Left kidney (tissue), 2 donors: ENCODE results near the gene IRF2. TPM values are rescaled to one million over a fixed set of nuclear protein-coding genes. Genes with fewer than 3 reads are reported as not detected.

Experiments used
- DNase-seq: peaks from one replicate; pipeline ENCODE4 v3.0.0-alpha.2; 2013
- polyA plus RNA-seq: library from polyadenylated mRNA; unstranded; fragments of 120-200 nt; gene quantifications from one replicate; pipeline ENCODE4 v1.2.1, GENCODE V29; 2013; ENCODE audit not compliant: insufficient read length

The IRF2 gene
- polyA plus RNA-seq, 1 donor: 28.9 TPM

GRCh38 chr4:184432127-184432922 lies 42.0 kb downstream of the IRF2 start:
- no peak for DNase-seq

DNA sequence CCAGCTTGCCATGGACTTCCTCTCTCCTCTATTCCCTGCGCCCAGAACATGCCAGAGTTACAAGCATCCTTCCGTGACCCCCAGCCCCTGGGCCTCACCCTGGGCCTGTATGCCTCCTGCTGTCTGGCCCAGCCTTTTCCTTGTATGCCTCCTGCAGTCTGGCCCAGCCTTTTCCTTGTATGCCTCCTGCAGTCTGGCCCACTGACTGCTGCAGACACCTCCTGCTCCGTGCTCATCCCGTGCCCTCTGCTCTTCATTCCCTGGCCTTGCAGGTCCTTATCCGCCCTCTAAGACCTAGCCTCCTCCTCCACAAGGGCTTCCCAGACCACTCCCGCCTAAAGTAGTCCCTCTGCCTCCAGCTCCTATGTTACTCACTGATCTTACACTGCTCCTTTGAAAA lies 44.2 kb downstream of the IRF2 start:
- DNase-seq: no peak

DNA sequence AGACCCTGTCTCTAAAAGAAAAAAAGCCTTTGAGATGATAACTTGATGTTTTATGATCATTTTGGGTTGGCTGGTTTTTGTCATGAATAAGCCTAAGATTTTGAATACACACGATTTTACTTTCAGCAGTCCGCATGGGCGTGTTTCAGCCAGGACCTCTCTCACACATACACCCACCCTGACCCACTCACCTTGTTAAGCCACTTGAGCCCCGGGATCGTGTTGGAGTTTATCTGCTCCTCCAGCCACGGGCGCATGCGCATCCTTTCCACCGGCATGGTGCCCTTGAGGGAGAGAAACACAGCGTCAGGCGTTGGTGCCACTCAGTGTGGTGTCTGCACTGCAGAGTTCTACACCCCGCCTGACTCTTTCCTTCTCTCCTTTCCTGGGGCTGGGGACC lies 45.6 kb downstream of the IRF2 start:
- no peak for DNase-seq

DNA sequence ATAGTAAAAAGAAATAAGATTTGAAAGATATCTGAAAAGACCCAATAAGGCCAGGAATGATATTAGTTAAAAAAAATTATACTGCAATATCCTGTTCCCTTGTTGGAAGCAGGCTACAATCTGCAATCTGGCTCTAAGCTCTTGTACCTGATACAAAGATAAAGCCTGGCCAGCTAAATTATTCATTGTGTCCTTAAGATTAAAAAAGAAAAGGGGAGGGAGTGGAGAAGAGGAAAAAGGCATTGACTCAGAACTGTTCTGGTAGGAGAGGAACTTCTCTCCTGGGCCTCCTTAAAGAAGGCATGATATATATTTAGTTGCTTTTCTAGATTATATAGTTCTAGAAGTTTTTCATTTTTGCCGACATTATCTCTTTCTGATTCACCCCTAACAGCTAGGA lies 46.7 kb downstream of the IRF2 start:
- no peak for DNase-seq

DNA sequence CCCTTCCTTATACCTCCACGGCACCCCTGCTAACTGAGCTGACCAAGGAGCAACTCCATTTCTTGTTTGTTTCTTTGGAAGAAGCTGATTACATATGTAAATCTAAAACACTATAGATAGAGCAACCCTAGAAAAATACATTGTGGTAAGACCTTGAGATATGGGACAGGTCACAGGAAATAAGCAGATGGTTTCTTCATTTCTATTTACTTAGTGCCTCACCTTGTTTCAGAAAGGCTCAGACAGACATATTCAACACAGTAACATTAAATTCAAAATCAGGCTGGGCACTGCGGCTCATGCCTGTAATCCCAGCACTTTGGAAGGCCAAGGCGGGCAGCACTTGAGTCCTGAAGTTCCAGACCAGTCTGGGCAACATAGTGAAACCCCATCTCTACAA lies 47.3 kb downstream of the IRF2 start:
- no peak for DNase-seq

- no peak for DNase-seq
Measured at GRCh38 chr4:184424993-184425758, 49.2 kb downstream of the IRF2 start.

- DNase-seq: no peak
Measured at GRCh38 chr4:184424279-184424678, 50.1 kb downstream of the IRF2 start.

DNA sequence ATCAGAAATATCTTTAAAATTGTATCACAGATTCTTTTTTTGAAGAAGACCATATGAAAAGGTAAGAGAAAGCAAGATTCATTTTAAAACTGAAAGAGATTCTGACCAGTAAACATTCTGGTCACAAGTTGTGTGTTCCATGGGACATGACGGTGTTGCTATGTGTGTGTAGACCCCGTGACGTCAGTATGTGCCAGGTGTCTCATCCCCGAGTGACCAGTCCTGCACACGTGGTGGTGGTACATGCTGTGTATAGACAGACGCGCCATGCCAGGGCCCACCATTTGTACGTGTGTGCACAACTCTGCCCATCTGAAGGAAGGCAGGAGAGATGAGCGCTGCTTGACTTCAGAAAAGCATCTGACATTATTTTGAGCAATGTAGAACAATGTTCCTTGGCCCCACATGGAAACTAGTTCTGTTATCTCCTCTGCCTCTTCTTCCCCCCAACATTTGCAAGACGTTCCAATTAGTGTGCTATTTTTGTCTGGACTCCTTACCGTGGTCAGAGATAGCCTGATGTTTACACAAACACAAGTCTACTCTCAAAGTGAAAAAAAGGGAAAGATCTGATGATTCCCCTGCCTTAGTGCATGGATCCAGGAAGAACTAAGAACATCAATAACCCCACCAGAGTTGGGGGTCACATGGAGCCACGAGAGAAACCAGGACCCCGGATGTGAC lies 51.2 kb downstream of the IRF2 start:
- no peak for DNase-seq

- DNase-seq: no peak
Measured at GRCh38 chr4:184422378-184422777, 52.0 kb downstream of the IRF2 start.

DNA sequence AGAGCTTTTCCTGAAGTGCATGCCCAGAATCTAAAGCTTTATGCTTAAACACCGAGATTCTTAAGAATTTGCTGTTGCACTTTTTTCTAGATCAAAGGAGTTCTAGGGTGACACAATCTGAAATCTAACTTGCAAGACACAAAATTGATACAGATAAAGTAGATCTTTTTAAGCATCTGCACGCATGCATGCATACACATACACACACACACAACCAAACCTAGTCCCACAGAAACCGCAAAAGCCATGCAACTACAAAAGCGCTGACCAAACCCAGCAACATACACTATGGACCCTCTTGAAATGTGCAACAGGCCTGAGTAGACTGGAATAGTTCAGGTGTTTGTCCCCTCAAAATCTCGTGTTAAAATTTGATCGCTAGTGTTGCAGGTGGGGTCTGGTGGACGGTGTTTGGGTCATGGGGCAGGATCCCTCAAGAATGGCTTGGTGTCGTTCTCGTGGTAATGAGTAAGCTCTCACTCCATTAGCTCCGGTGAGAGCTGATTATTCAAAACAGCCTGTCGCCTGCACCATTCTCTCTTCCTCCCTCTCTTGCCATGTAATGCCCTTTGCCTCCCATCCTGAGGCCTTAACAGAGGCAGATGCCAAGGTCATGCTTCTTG lies 52.7 kb downstream of the IRF2 start:
- no peak for DNase-seq

DNA sequence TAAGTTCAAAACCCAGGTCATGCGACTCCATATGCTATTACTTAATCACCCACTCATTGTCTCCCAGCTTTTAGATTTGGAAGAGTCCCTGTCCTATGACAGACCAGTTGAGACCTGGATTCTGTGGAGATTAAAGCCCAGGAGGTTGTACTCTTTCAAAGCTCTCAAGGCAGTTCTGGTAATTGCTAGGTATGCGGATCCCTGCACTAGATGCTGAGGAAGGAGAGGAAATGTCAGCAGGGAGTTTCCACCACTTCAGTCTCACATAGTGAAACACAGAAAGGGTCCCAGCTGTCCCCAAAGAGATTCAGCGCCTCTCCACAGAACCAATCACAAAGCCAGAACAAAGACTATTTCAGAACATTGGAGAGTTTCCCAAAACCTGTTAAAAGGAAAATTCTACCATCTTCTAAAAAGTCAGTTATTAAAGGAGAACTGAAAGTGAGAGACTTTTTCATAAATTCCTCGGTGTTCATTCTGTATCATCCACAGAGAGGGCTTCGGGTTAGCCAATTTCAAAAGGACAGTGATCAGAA lies 53.4 kb downstream of the IRF2 start:
- no peak for DNase-seq

GRCh38 chr4:184420402-184420801 lies 53.9 kb downstream of the IRF2 start:
- no peak for DNase-seq

- DNase-seq: no peak
Measured at GRCh38 chr4:184419976-184420375, 54.4 kb downstream of the IRF2 start.

GRCh38 chr4:184417802-184418511 lies 56.4 kb downstream of the IRF2 start:
- DNase-seq: no peak

DNA sequence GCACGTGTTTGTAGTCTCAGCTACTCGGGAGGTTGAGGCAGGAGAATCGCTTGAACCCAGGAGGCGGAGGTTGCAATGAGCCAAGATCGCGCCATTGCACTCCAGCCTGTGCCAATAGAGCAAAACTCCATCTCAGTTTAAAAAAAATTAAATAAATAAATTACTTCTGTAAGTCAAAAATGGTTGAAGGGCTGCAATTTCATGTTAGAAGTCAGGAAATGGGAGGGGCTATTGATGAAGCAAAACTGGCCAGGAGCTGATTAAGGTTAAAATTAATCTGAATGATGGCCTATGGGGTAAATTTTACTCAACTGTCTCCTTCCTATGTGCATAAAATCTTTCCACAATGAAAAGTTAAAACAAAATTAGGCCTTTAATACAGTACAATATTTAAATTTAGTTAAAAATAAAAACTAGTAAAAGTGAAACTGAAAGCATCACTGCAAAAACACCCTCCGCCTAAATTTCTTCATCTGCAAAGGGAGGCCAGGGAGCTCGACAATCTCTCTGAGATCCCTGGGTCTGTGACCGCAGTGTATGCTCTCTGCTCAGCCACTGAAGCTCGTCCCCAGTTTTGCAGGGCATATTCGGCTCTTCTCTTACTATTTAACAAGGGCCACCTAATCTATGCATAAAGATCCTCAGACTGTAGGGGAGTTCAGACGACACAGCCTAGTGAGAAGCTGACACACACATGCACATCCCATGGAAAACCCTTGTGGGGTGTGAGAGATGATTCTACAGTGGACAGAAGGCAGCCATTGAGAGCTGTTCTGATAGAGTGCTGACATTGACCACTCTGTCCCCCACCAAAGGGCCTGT lies 57.2 kb downstream of the IRF2 start:
- no peak for DNase-seq

GRCh38 chr4:184415071-184415470 lies 59.3 kb downstream of the IRF2 start:
- no peak for DNase-seq

DNA sequence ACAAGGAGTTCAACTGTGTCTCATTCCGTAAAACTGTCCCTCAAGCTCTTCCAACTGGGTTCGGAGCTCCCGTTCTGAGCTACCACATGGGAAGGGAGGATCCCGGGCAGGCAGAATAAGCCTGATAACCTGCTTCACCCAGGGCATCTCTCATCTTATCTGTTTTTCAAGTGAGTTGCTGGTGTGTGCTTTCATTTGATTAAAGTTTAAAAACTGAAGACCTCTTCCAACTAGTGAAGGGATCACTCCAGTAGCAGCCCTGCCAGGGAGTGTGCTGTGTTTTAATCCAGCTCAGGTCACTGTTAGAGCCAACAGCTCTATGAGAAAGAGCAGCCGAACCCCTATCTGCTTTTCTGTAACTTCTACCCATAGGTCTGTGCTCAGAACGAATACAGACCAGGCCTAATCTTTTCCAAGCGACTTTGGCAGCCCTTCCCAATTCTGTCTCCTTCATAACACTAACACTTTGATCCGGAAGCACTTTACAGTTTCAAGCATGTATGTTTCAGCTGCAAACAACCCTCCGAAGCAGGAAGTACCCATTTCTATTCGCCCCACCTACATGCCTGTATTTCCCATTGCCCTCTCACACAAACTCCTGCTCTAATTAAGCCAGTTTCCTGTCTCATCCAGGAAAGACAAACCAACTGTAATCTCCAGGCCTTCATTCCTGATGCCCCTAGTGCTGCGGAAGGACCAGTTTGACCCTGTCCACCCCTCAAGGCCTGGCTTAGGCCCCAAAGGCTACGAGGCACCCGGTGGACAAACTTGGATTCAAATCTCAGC lies 60.9 kb downstream of the IRF2 start:
- DNase-seq: no peak

GRCh38 chr4:184410748-184411147 lies 63.6 kb downstream of the IRF2 start:
- DNase-seq: no peak

DNA sequence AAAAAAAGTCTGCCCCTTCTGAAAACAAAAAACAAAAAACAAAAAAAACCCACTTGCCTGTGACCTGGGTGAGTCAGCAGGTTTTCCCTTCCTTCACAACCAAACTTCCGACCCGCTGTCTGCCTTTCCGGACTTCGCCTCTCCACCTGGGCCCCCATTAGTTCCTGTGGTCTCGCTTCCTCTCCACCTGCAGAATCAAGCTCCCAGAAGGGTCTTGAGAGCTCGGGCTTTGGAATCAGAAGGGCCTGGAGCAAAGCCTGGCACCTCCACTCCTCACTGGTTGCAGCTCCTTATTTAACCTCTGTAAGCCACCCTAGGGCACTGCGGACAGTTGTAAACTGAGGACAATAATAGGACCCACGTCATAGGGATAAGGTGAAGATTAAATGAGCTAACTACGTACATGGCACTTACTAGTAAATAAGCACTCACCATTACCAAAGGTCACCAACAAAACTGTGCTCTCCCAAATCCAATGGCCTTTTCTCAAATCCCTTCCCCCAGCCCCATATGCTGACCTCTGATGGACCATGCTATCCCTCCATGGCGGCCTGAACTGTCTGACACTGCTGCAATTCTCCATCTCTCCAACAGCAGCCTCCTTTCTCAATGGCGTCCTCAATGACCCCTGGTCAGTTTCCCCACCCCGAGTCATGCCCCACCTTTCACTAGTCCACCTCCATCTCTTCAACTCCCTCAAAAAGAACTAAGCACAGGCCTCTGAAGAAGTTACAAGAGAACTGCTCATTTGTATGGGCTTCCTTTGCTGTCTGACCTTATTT lies 64.2 kb downstream of the IRF2 start:
- no peak for DNase-seq
